Right ventricle myocardium superior (tissue), 1 donor: ENCODE measurements around the gene KLC3. TPM values are rescaled to one million over a fixed set of nuclear protein-coding genes. Genes with fewer than 3 reads are reported as not detected.
"Not testable (repeated sequence)": the region's sequence is repeated elsewhere in the genome, so short reads cannot be mapped to it uniquely, and the experiment has no call there.

Experiments used
- ATAC-seq: fragments of 200-7000 bp; cut with Tn5 transposase; one replicate; pipeline ENCODE4 v1.9.1; 2020; ENCODE audit warnings: mild to moderate bottlenecking; ENCODE audit not compliant: poor library complexity
- DNase-seq: peaks from one replicate; pipeline ENCODE4 v3.0.0-alpha.2; 2020
- intact Hi-C: fragments of 100-400 bp; cut with DNase I; formaldehyde crosslinking; loops from one replicate; pipeline ENCODE4 v1.11.2; 2022
- long read RNA-seq: library from polyadenylated mRNA; unstranded; transcript quantifications from one replicate; pipeline ENCODE4 v2.0.0, GENCODE V29; 2021
- total RNA-seq: library from RNA; stranded (reverse); fragmentation: NEBNext Ultra II Directional; extraction: Animal tissue kit (Norgen Biotek cat#: 25700); gene quantifications from one replicate; pipeline ENCODE4 v1.2.1, GENCODE V29; 2021
- donor health status: DM: no; HTN: yes; CAD: no; lungs with severe emphysema.

Gene KLC3
- not detected for total RNA-seq
- long read RNA-seq: 0 reads

- ATAC-seq: peak; percentile 29
- intact Hi-C loops: loop anchor here (10.0 kb wide), 1 partner anchor 436 kb away; the partner anchor contains the start of gene APOE
Observed at GRCh38 chr19:45340232-45340898, at the start of gene KLC3. Gene KLC3, plus strand, starts transcription at chr19:45340750. Its CDS starts 4,792 bp downstream, at chr19:45345542.

GRCh38 chr19:45291834-45292233, 48.7 kb upstream of the KLC3 start:
- intact Hi-C loops: no loop called here
- DNase-seq (no peak), ATAC-seq (no peak)

More at GRCh38 chr19:45340232-45340898, at the start of gene KLC3:
- DNase-seq: no peak

GRCh38 chr19:45293682-45294081, 46.9 kb upstream of the KLC3 start:
- DNase-seq (no peak), ATAC-seq (no peak)
- intact Hi-C loops: no loop called here

GRCh38 chr19:45294291-45295029, 46.1 kb upstream of the KLC3 start:
- intact Hi-C loops: no loop called here
- ATAC-seq (peak; percentile 90), DNase-seq (peak; percentile 73)

GRCh38 chr19:45295873-45296272, 44.7 kb upstream of the KLC3 start:
- ATAC-seq: no peak
- DNase-seq: no peak
- intact Hi-C loops: no loop called here

GRCh38 chr19:45296355-45296754, 44.2 kb upstream of the KLC3 start:
- intact Hi-C loops: no loop called here
- no peak for DNase-seq
- no peak for ATAC-seq

GRCh38 chr19:45297674-45298073, 42.9 kb upstream of the KLC3 start:
- intact Hi-C loops: no loop called here
- ATAC-seq (no peak), DNase-seq (no peak)

GRCh38 chr19:45298264-45298663, 42.3 kb upstream of the KLC3 start:
- no peak for ATAC-seq
- DNase-seq: no peak
- intact Hi-C loops: no loop called here

- DNase-seq (no peak), ATAC-seq (no peak)
- intact Hi-C loops: no loop called here
Observed at GRCh38 chr19:45299719-45300118, 40.8 kb upstream of the KLC3 start.

GRCh38 chr19:45302416-45302815, 38.1 kb upstream of the KLC3 start:
- ATAC-seq: no peak
- no peak for DNase-seq
- intact Hi-C loops: no loop called here

- ATAC-seq: no peak
- intact Hi-C loops: no loop called here
- DNase-seq: no peak
Observed at GRCh38 chr19:45303269-45304060, 37.1 kb upstream of the KLC3 start.

- ATAC-seq: peak; percentile 7
- intact Hi-C loops: no loop called here
- DNase-seq: no peak
Observed at GRCh38 chr19:45304141-45304926, 36.2 kb upstream of the KLC3 start.

- peak; percentile 9 for ATAC-seq
- intact Hi-C loops: no loop called here
Observed at GRCh38 chr19:45305007-45305406, 35.5 kb upstream of the KLC3 start.

GRCh38 chr19:45305421-45305820, 35.1 kb upstream of the KLC3 start:
- DNase-seq (no peak), ATAC-seq (no peak)
- intact Hi-C loops: no loop called here

More at GRCh38 chr19:45305007-45305406, 35.5 kb upstream of the KLC3 start:
- DNase-seq: no peak

GRCh38 chr19:45306040-45306439, 34.5 kb upstream of the KLC3 start:
- DNase-seq (no peak), ATAC-seq (no peak)
- intact Hi-C loops: no loop called here

- intact Hi-C loops: no loop called here
- DNase-seq (no peak), ATAC-seq (no peak)
Observed at GRCh38 chr19:45306518-45307027, 34.0 kb upstream of the KLC3 start.

- intact Hi-C loops: no loop called here
- no peak for ATAC-seq
- DNase-seq: no peak
Observed at GRCh38 chr19:45307361-45307760, 33.2 kb upstream of the KLC3 start.

GRCh38 chr19:45309322-45309721, 31.2 kb upstream of the KLC3 start:
- ATAC-seq, DNase-seq, intact Hi-C loops: not testable (repeated sequence)
